ENCODE data around the gene TMEM63B.
A peak's percentile ranks its signal among the peaks of the same experiment; 100 is the strongest.

Gene TMEM63B

GRCh38 chr6:44127186-44128019 is at the start of gene TMEM63B, which contains the start of gene MRPL14:
Gene TMEM63B, plus strand, starts transcription at chr6:44127554. Its CDS starts 7,031 bp downstream, at chr6:44134585.
Gene MRPL14, minus strand, starts transcription at chr6:44127452. Its CDS starts 10,841 bp downstream, at chr6:44116611.
- TF ChIP-seq, protein P1, sequence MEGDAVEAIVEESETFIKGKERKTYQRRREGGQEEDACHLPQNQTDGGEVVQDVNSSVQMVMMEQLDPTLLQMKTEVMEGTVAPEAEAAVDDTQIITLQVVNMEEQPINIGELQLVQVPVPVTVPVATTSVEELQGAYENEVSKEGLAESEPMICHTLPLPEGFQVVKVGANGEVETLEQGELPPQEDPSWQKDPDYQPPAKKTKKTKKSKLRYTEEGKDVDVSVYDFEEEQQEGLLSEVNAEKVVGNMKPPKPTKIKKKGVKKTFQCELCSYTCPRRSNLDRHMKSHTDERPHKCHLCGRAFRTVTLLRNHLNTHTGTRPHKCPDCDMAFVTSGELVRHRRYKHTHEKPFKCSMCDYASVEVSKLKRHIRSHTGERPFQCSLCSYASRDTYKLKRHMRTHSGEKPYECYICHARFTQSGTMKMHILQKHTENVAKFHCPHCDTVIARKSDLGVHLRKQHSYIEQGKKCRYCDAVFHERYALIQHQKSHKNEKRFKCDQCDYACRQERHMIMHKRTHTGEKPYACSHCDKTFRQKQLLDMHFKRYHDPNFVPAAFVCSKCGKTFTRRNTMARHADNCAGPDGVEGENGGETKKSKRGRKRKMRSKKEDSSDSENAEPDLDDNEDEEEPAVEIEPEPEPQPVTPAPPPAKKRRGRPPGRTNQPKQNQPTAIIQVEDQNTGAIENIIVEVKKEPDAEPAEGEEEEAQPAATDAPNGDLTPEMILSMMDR (conservative IDR thresholded peaks at IDR 0.05; ENCODE audit: low read depth, low read length) = no peak
- peak; percentile 92 for DNase-seq (ENCODE audit: low read depth)
- H3K4me3 ChIP-seq (ENCODE audit: low read depth, low read length) = peak within 1 kb of the TSS; percentile 87

DNA sequence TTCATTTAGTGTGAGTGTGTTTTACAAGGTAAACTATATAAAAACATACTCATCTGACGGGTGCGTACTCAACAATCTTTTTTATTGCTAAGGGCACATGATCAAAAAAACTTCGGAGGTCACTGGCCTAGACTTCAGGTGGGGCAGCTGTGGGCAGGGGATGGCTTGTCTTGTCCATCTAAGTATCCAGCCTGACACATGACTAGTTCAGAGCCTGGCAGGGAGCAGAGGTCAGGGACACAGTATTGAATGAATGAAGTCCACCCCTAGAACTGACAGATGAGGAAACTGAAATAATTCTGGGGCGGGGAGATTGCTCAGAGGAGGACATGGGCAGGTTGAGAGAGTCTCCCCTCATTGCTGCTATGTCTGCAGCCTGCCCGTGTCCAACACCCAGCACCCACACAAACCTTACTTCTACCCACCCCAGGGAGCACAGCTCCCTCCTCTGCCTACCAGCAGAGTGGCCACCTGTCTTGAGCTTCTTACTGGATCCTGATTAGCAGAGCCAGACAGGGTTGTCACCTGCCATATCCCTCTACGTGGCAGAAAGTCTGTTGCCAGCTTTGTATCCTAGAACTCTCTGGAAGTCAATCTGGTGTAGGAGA is 49.0 kb upstream of the TMEM63B start:
- DNase-seq (ENCODE audit: low read depth) = no peak
- TF ChIP-seq, protein P1 (conservative IDR thresholded peaks at IDR 0.05; ENCODE audit: low read depth, low read length) = no peak
- no peak overlapping the region for H3K4me3 ChIP-seq (ENCODE audit: low read depth, low read length)

- TF ChIP-seq, protein P1 (conservative IDR thresholded peaks at IDR 0.05; ENCODE audit: low read depth, low read length) = peak; percentile 93
- peak; percentile 76 for DNase-seq (ENCODE audit: low read depth)
- no peak overlapping the region for H3K4me3 ChIP-seq (ENCODE audit: low read depth, low read length)
These were observed 48.3 kb upstream of the TMEM63B start for GRCh38 chr6:44078827-44079671.

DNA sequence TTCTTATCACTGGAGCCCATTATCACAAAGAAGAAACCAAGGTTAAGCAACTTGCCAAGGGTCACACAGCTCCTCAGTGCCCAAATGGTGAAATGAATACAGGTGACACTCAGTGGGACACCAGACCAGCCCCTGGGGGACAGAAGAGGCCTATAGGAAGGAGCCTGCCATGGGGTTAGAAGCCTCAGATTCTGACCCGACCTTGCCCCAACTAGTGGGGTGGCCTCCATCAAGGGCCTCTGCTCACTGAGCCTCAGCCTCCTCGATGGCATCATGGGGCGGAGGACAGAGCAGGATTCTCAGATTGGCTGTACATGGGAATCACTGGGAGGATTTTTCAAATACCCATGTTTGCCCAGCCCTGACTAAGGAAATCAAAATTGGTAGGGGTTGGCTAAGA is 47.7 kb upstream of the TMEM63B start:
- TF ChIP-seq, protein P1 (conservative IDR thresholded peaks at IDR 0.05; ENCODE audit: low read depth, low read length) = no peak
- DNase-seq (ENCODE audit: low read depth) = no peak
- no peak overlapping the region for H3K4me3 ChIP-seq (ENCODE audit: low read depth, low read length)

GRCh38 chr6:44080561-44081521 is 46.5 kb upstream of the TMEM63B start:
- DNase-seq (ENCODE audit: low read depth) = no peak
- TF ChIP-seq, protein P1 (conservative IDR thresholded peaks at IDR 0.05; ENCODE audit: low read depth, low read length) = no peak
- H3K4me3 ChIP-seq (ENCODE audit: low read depth, low read length) = no peak overlapping the region

DNA sequence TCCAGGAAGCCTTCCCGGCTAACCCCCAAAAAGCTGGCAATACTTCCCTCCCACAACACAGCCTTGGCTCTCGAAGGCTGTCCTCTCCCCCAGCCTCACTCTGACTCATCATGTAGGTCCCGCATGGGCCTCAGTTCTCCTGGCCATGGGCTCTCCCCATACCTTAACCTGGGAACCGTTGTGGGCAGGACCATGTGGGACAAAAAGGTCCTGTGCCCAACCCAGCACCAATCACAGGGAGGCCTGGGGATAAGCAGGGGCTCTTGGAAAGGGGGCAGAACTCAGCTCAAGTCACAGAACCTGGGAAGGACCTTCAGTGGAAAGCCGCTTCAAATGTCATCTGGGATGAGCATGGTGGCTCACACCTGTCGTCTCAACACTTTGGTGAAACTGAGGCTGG is 45.6 kb upstream of the TMEM63B start:
- no peak for DNase-seq (ENCODE audit: low read depth)

More for the DNA sequence above, 45.6 kb upstream of the TMEM63B start:
- TF ChIP-seq, protein P1 (conservative IDR thresholded peaks at IDR 0.05; ENCODE audit: low read depth, low read length) = no peak
- H3K4me3 ChIP-seq (ENCODE audit: low read depth, low read length) = no peak overlapping the region

All from choroid plexus epithelial cell (primary cell).